Measurements from ENCODE around the gene IYD. TPM values are rescaled to one million over a fixed set of nuclear protein-coding genes. Genes with fewer than 3 reads are reported as not detected.

The IYD gene
- total RNA-seq (not detected), polyA plus RNA-seq (not detected)

GRCh38 chr6:150368762-150369161, at the start of gene IYD:
IYD (plus strand) TSS chr6:150369012; CDS start chr6:150369032, 20 bp downstream.
- Histone ChIP-seq H3K4me3 (ENCODE audit: low read length in 2 of 2) (no peak within 1 kb of the TSS), H3K27me3 (ENCODE audit: insufficient read depth, low read length) (no peaks in the 10 kb centered on the region), H3K27ac (ENCODE audit: low read depth, low read length) (no peak within 1 kb of the TSS), H3K36me3 (ENCODE audit: insufficient read depth, low read length) (no peaks in the 10 kb centered on the region), H3K9me3 (ENCODE audit: control insufficient read depth in 1 of 2, low read length in 2 of 2) (no peaks in the 10 kb centered on the region), H3K4me1 (ENCODE audit: insufficient read depth, low read length) (no peaks in the 10 kb centered on the region)
- Mint-ChIP-seq H3K27ac (no peak within 1 kb of the TSS), H3K4me3 (no peak within 1 kb of the TSS), H3K9me3 (peaks cover 0 to 3% (median 0%) of the 10 kb centered on the region in 8 donors), H3K36me3 (no peaks in the 10 kb centered on the region), H3K27me3 (peaks cover 0 to 6% of the 10 kb centered on the region in 2 donors), H3K4me1 (no peaks in the 10 kb centered on the region)
- intact Hi-C loops (cut with micrococcal nuclease) = no loop called here
- DNase-seq = no peak
- ChIA-PET POLR2A (ENCODE audit: partially characterized antibody) (no interaction called here), CTCF (ENCODE audit: partially characterized antibody) (interaction anchor here (1.1 kb wide), 1 partner anchor 26 kb away, joined by 3 read pairs; no protein-coding TSS in a partner anchor)

- H3K9me3 Mint-ChIP-seq = no peaks in the 10 kb centered on the region
- POLR2A ChIA-PET (ENCODE audit: partially characterized antibody) = no interaction called here
- no peaks in the 10 kb centered on the region for H3K36me3 Mint-ChIP-seq
- H3K4me3 Mint-ChIP-seq = no peak overlapping the region
- Histone ChIP-seq H3K9me3 (ENCODE audit: control insufficient read depth in 1 of 2, low read length in 2 of 2) (no peaks in the 10 kb centered on the region), H3K27ac (ENCODE audit: low read depth, low read length) (no peak overlapping the region), H3K27me3 (ENCODE audit: insufficient read depth, low read length) (no peaks in the 10 kb centered on the region), H3K4me3 (ENCODE audit: low read length in 2 of 2) (no peak overlapping the region), H3K4me1 (ENCODE audit: insufficient read depth, low read length) (no peaks in the 10 kb centered on the region), H3K36me3 (ENCODE audit: insufficient read depth, low read length) (no peaks in the 10 kb centered on the region)
- H3K4me1 Mint-ChIP-seq = no peaks in the 10 kb centered on the region
- intact Hi-C loops (cut with micrococcal nuclease) = no loop called here
- no peak overlapping the region for H3K27ac Mint-ChIP-seq
- CTCF ChIA-PET (ENCODE audit: partially characterized antibody) = no interaction called here
- DNase-seq = no peak
- peaks cover 4 to 5% of the 10 kb centered on the region in 2 donors for H3K27me3 Mint-ChIP-seq
Measured at GRCh38 chr6:150319924-150320323, 48.9 kb upstream of the IYD start.

- Histone ChIP-seq H3K36me3 (ENCODE audit: insufficient read depth, low read length) (no peaks in the 10 kb centered on the region), H3K4me1 (ENCODE audit: insufficient read depth, low read length) (no peaks in the 10 kb centered on the region), H3K27me3 (ENCODE audit: insufficient read depth, low read length) (no peaks in the 10 kb centered on the region), H3K4me3 (ENCODE audit: low read length in 2 of 2) (no peak overlapping the region), H3K9me3 (ENCODE audit: control insufficient read depth in 1 of 2, low read length in 2 of 2) (no peaks in the 10 kb centered on the region), H3K27ac (ENCODE audit: low read depth, low read length) (no peak overlapping the region)
- no peak overlapping the region for H3K4me3 Mint-ChIP-seq
- H3K4me1 Mint-ChIP-seq = peaks cover 0 to 1% (median 0%) of the 10 kb centered on the region in 4 donors
- POLR2A ChIA-PET (ENCODE audit: partially characterized antibody) = no interaction called here
- H3K36me3 Mint-ChIP-seq = no peaks in the 10 kb centered on the region
- H3K9me3 Mint-ChIP-seq = no peaks in the 10 kb centered on the region
- peaks cover 4 to 7% of the 10 kb centered on the region in 2 donors for H3K27me3 Mint-ChIP-seq
- DNase-seq = no peak
- intact Hi-C loops (cut with micrococcal nuclease) = no loop called here
- no peak overlapping the region for H3K27ac Mint-ChIP-seq
- CTCF ChIA-PET (ENCODE audit: partially characterized antibody) = no interaction called here
Measured at GRCh38 chr6:150320442-150320841, 48.4 kb upstream of the IYD start.

- Mint-ChIP-seq H3K36me3 (no peaks in the 10 kb centered on the region), H3K27me3 (peaks cover 2 to 5% of the 10 kb centered on the region in 2 donors), H3K4me3 (no peak overlapping the region), H3K4me1 (peaks cover 0 to 1% (median 0%) of the 10 kb centered on the region in 4 donors), H3K27ac (no peak overlapping the region), H3K9me3 (no peaks in the 10 kb centered on the region)
- Histone ChIP-seq H3K4me1 (ENCODE audit: insufficient read depth, low read length) (no peaks in the 10 kb centered on the region), H3K27me3 (ENCODE audit: insufficient read depth, low read length) (no peaks in the 10 kb centered on the region), H3K36me3 (ENCODE audit: insufficient read depth, low read length) (no peaks in the 10 kb centered on the region), H3K9me3 (ENCODE audit: control insufficient read depth in 1 of 2, low read length in 2 of 2) (no peaks in the 10 kb centered on the region), H3K27ac (ENCODE audit: low read depth, low read length) (no peak overlapping the region), H3K4me3 (ENCODE audit: low read length in 2 of 2) (no peak overlapping the region)
- ChIA-PET CTCF (ENCODE audit: partially characterized antibody) (no interaction called here), POLR2A (ENCODE audit: partially characterized antibody) (no interaction called here)
- intact Hi-C loops (cut with micrococcal nuclease) = no loop called here
- DNase-seq = no peak
Measured at GRCh38 chr6:150322466-150322871, 46.3 kb upstream of the IYD start.

GRCh38 chr6:150323205-150323604, 45.6 kb upstream of the IYD start:
- H3K4me1 ChIP-seq (ENCODE audit: insufficient read depth, low read length) = no peaks in the 10 kb centered on the region
- ChIA-PET CTCF (ENCODE audit: partially characterized antibody) (no interaction called here), POLR2A (ENCODE audit: partially characterized antibody) (no interaction called here)
- Mint-ChIP-seq H3K27me3 (peaks cover 2 to 5% of the 10 kb centered on the region in 2 donors), H3K4me3 (no peak overlapping the region), H3K4me1 (peaks cover 0 to 1% (median 0%) of the 10 kb centered on the region in 4 donors), H3K36me3 (no peaks in the 10 kb centered on the region), H3K9me3 (no peaks in the 10 kb centered on the region), H3K27ac (no peak overlapping the region)
- no peak for DNase-seq
- H3K27me3 ChIP-seq (ENCODE audit: insufficient read depth, low read length) = no peaks in the 10 kb centered on the region
- H3K4me3 ChIP-seq (ENCODE audit: low read length in 2 of 2) = no peak overlapping the region
- intact Hi-C loops (cut with micrococcal nuclease) = no loop called here
- no peak overlapping the region for H3K27ac ChIP-seq (ENCODE audit: low read depth, low read length)
- no peaks in the 10 kb centered on the region for H3K36me3 ChIP-seq (ENCODE audit: insufficient read depth, low read length)
- no peaks in the 10 kb centered on the region for H3K9me3 ChIP-seq (ENCODE audit: control insufficient read depth in 1 of 2, low read length in 2 of 2)

GRCh38 chr6:150324044-150324443, 44.8 kb upstream of the IYD start:
- intact Hi-C loops (cut with micrococcal nuclease) = no loop called here
- Histone ChIP-seq H3K36me3 (ENCODE audit: insufficient read depth, low read length) (no peaks in the 10 kb centered on the region), H3K27ac (ENCODE audit: low read depth, low read length) (no peak overlapping the region), H3K4me1 (ENCODE audit: insufficient read depth, low read length) (no peaks in the 10 kb centered on the region), H3K27me3 (ENCODE audit: insufficient read depth, low read length) (no peaks in the 10 kb centered on the region), H3K9me3 (ENCODE audit: control insufficient read depth in 1 of 2, low read length in 2 of 2) (no peaks in the 10 kb centered on the region), H3K4me3 (ENCODE audit: low read length in 2 of 2) (no peak overlapping the region)
- Mint-ChIP-seq H3K27me3 (peaks cover 2 to 5% of the 10 kb centered on the region in 2 donors), H3K4me3 (no peak overlapping the region), H3K36me3 (no peaks in the 10 kb centered on the region), H3K4me1 (peaks cover 0 to 1% (median 0%) of the 10 kb centered on the region in 4 donors), H3K27ac (no peak overlapping the region), H3K9me3 (no peaks in the 10 kb centered on the region)
- ChIA-PET POLR2A (ENCODE audit: partially characterized antibody) (no interaction called here), CTCF (ENCODE audit: partially characterized antibody) (no interaction called here)
- DNase-seq = no peak

- no peak overlapping the region for H3K27ac Mint-ChIP-seq
- no peak overlapping the region for H3K4me3 ChIP-seq (ENCODE audit: low read length in 2 of 2)
- ChIA-PET POLR2A (ENCODE audit: partially characterized antibody) (no interaction called here), CTCF (ENCODE audit: partially characterized antibody) (no interaction called here)
- H3K9me3 Mint-ChIP-seq = no peaks in the 10 kb centered on the region
- DNase-seq = no peak
- H3K36me3 ChIP-seq (ENCODE audit: insufficient read depth, low read length) = no peaks in the 10 kb centered on the region
- intact Hi-C loops (cut with micrococcal nuclease) = no loop called here
- no peak overlapping the region for H3K27ac ChIP-seq (ENCODE audit: low read depth, low read length)
- H3K36me3 Mint-ChIP-seq = no peaks in the 10 kb centered on the region
- H3K4me1 ChIP-seq (ENCODE audit: insufficient read depth, low read length) = no peaks in the 10 kb centered on the region
- H3K27me3 Mint-ChIP-seq = peaks cover 0 to 3% of the 10 kb centered on the region in 2 donors
- H3K27me3 ChIP-seq (ENCODE audit: insufficient read depth, low read length) = no peaks in the 10 kb centered on the region
- H3K4me1 Mint-ChIP-seq = peaks cover 0 to 1% (median 0%) of the 10 kb centered on the region in 4 donors
- no peaks in the 10 kb centered on the region for H3K9me3 ChIP-seq (ENCODE audit: control insufficient read depth in 1 of 2, low read length in 2 of 2)
- H3K4me3 Mint-ChIP-seq = no peak overlapping the region
Measured at GRCh38 chr6:150325066-150325772, 43.6 kb upstream of the IYD start.

Measured in CD4-positive, alpha-beta memory T cell (primary cell).